C4-2B (cell line): ENCODE results near the gene CPNE1.

ENCODE experiments used
- ZFX ChIP-seq: fragments of 450-650 bp; IDR thresholded peaks from 2 replicates; pipeline ENCODE4 v1.6.1; 2017
- TF ChIP-seq, protein P1 (sequence below): fragments of 450-650 bp; conservative IDR thresholded peaks from 2 replicates; pipeline ENCODE4 v1.5.1; 2017; ENCODE audit warnings: mild to moderate bottlenecking

DNA sequence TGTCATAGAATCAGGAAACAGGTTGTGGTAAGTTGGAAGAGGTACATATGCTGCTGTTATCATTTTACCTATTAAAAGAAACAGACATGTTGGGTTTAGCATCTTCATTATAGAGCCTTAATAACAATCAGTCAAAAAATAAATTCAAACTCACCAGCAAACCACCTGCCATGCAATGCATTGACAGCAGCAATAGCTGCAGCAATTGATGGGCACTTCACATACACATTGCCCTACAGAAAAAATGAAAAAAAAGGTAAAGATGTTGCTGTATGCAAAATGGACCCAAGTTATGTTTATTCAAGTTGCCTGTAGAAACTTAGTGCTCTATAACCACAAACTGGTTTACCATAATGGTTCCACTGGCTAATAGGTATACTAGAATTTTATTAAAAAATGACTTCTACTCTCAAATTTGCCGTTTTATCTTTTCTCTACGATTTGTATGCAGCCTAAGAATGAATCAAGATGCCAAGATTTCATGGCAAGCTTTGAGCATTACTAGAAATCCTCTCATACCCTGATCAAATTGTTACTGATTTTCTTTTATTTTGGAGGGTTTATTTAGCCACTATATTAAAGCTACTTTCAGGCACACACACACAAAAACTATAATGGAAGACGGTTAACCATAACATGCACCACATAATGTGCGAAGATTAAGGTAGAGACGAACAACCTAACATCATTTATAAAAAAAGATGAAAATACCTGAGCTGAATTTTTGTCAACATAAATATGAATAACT lies 40.0 kb upstream of the CPNE1 start:
- TF ChIP-seq, protein P1, sequence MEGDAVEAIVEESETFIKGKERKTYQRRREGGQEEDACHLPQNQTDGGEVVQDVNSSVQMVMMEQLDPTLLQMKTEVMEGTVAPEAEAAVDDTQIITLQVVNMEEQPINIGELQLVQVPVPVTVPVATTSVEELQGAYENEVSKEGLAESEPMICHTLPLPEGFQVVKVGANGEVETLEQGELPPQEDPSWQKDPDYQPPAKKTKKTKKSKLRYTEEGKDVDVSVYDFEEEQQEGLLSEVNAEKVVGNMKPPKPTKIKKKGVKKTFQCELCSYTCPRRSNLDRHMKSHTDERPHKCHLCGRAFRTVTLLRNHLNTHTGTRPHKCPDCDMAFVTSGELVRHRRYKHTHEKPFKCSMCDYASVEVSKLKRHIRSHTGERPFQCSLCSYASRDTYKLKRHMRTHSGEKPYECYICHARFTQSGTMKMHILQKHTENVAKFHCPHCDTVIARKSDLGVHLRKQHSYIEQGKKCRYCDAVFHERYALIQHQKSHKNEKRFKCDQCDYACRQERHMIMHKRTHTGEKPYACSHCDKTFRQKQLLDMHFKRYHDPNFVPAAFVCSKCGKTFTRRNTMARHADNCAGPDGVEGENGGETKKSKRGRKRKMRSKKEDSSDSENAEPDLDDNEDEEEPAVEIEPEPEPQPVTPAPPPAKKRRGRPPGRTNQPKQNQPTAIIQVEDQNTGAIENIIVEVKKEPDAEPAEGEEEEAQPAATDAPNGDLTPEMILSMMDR, result no peak
- TF ChIP-seq ZFX, result no peak
